Tibial nerve (tissue), 4 donors: Measurements from ENCODE around the gene TEX38.
A peak's percentile ranks its signal among the peaks of the same experiment; 100 is the strongest.

Experiments used
- CTCF ChIP-seq, 5 experiments: fragments of 200-600 bp in 3 of 5; fragments of 450-650 bp in 2 of 5; sonication (generic) in 3 of 5; IDR thresholded peaks; one replicate each; pipeline ENCODE4 v1.5.1; 2016 to 2019; ENCODE audit warnings: antibody characterized with exemption in 5 of 5, mild to moderate bottlenecking in 3 of 5, moderate library complexity in 2 of 5
- EP300 ChIP-seq, 2 donors: sonication (generic); formaldehyde crosslinking; IDR thresholded peaks; one replicate each; pipeline ENCODE4 v1.6.1; 2017; ENCODE audit warnings: antibody characterized with exemption in 2 of 2, mild to moderate bottlenecking in 1 of 2

DNA sequence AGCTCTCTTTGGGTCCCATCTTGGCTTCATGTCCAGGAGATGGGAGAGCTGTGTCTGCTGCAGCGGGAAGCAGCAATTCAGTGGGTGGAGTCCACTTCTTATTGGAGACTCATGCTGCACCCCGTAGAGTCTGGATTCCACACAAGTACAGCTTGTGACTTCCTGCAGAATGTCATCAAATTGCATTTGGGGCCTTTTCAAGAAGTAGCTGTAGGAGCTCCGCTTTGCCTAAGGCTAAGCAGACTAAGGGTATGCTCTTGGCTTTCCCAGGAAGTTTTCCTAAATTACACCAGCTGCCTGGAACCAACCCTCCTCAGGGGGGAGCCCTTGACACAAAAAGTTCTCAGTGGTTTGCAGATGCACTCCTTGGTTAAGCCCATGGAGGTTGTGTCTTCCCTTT lies 49.3 kb upstream of the TEX38 start:
- no peak for TF ChIP-seq EP300 (IDR thresholded peaks at IDR 0.05)
- TF ChIP-seq CTCF (IDR thresholded peaks at IDR 0.05), result peak in 2 of 5 experiments; percentile 27 to 30
